Neuron (in vitro differentiated cells): ENCODE measurements around the gene RBFOX1.

ENCODE experiments used
- H2AFZ ChIP-seq: one replicate; pipeline ENCODE4 v1.6.1; 2013; ENCODE audit warnings: low read depth, mild to moderate bottlenecking, inconsistent platforms, low read length, moderate library complexity
- H3K27me3 ChIP-seq: one replicate; pipeline ENCODE4 v1.6.1; 2013; ENCODE audit warnings: low read length; ENCODE audit not compliant: insufficient read depth
- H3K36me3 ChIP-seq: one replicate; pipeline ENCODE4 v1.6.1; 2013; ENCODE audit warnings: low read length; ENCODE audit not compliant: insufficient read depth
- H3K4me1 ChIP-seq: one replicate; pipeline ENCODE4 v1.6.1; 2013; ENCODE audit warnings: low read length; ENCODE audit not compliant: insufficient read depth
- H3K4me3 ChIP-seq: 2 replicates; pipeline ENCODE4 v1.5.1; 2013; ENCODE audit warnings: mild to moderate bottlenecking, low read length, moderate library complexity
- H3K9me3 ChIP-seq: one replicate; pipeline ENCODE4 v1.6.1; 2013; ENCODE audit warnings: low read length

The RBFOX1 gene

GRCh38 chr16:7420843-7421242 lies 88.2 kb downstream of the RBFOX1 start:
- peaks cover 7% of the 10 kb centered on the region for H3K27me3 ChIP-seq
- no peaks in the 10 kb centered on the region for H3K9me3 ChIP-seq
- no peaks in the 10 kb centered on the region for H3K36me3 ChIP-seq
- no peak overlapping the region for H2AFZ ChIP-seq
- H3K4me1 ChIP-seq = no peaks in the 10 kb centered on the region
- no peak overlapping the region for H3K4me3 ChIP-seq

- Histone ChIP-seq H3K9me3 (no peaks in the 10 kb centered on the region), H2AFZ (no peak overlapping the region), H3K4me1 (no peaks in the 10 kb centered on the region), H3K27me3 (peaks cover 7% of the 10 kb centered on the region), H3K36me3 (no peaks in the 10 kb centered on the region), H3K4me3 (no peak overlapping the region)
Observed at GRCh38 chr16:7421578-7421977, 88.9 kb downstream of the RBFOX1 start.

GRCh38 chr16:7422036-7422888 lies 89.6 kb downstream of the RBFOX1 start:
- Histone ChIP-seq H3K27me3 (peaks cover 7% of the 10 kb centered on the region), H3K4me3 (no peak overlapping the region), H3K4me1 (no peaks in the 10 kb centered on the region), H3K36me3 (no peaks in the 10 kb centered on the region), H3K9me3 (no peaks in the 10 kb centered on the region), H2AFZ (no peak overlapping the region)

GRCh38 chr16:7423434-7424044 lies 90.9 kb downstream of the RBFOX1 start:
- Histone ChIP-seq H3K4me3 (no peak overlapping the region), H3K36me3 (no peaks in the 10 kb centered on the region), H3K27me3 (peaks cover 7% of the 10 kb centered on the region), H3K9me3 (no peaks in the 10 kb centered on the region), H3K4me1 (no peaks in the 10 kb centered on the region), H2AFZ (no peak overlapping the region)

DNA sequence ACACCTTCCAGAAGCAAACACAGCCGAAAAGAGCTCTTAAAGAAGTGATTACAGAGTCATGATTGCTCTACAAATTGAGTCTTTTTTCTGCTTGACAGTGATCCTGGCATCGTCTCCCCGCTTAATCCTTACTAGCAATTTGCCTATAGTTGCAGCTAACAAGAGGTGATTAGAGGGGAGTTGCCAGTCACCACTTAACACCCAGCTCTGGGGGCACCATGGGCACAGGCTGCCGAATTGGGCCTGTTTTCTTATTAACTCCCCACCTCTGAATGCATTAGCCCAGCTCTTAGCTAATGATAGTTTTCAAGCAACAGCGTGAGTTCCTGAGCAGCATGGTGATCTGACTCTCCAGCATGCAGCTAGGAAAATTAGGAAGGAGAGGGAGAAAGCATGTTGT lies 93.5 kb downstream of the RBFOX1 start:
- Histone ChIP-seq H3K4me3 (no peak overlapping the region), H3K36me3 (no peaks in the 10 kb centered on the region), H2AFZ (no peak overlapping the region), H3K9me3 (no peaks in the 10 kb centered on the region), H3K27me3 (no peaks in the 10 kb centered on the region), H3K4me1 (no peaks in the 10 kb centered on the region)

DNA sequence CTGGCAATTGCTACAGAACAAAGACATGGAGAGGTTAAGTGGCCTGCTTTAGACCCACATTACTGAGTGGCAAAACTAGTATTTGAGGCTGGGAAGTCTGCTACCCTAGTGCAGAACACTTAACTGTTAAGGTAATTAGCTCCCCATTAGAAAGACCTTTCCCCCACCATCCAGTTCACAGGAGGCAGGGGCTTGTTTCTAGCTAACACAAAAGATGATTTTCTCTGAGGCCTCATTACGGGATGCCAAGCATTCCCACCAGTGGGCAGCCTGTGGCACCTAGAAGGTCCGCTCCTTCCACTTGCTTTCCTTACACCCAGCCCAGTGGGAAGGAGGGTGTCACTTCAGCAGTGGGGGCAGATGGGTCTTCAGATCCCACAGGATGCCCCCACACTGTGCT lies 99.1 kb downstream of the RBFOX1 start:
- Histone ChIP-seq H2AFZ (no peak overlapping the region), H3K36me3 (no peaks in the 10 kb centered on the region), H3K27me3 (no peaks in the 10 kb centered on the region), H3K9me3 (no peaks in the 10 kb centered on the region), H3K4me3 (no peak overlapping the region), H3K4me1 (no peaks in the 10 kb centered on the region)

DNA sequence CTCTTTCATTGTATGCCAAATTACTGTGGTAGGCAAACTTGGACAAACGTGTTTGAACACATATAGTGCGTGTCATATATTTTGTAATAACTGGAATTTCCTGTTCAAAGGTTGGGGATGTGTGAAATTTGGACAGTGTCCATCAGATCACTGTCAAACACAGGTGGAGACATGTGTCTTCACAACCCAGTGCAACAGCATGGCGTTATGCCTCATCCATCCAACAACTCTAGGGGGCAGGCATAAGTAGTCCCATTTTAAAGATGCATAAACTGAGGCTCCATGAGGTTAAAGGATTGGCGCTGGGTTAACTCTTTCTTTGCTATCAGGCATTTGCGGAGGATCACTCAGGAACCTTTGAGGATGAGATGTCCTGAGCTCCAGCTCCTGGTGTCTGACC lies 103.7 kb downstream of the RBFOX1 start:
- H3K27me3 ChIP-seq = no peaks in the 10 kb centered on the region
- no peaks in the 10 kb centered on the region for H3K36me3 ChIP-seq
- no peaks in the 10 kb centered on the region for H3K9me3 ChIP-seq

DNA sequence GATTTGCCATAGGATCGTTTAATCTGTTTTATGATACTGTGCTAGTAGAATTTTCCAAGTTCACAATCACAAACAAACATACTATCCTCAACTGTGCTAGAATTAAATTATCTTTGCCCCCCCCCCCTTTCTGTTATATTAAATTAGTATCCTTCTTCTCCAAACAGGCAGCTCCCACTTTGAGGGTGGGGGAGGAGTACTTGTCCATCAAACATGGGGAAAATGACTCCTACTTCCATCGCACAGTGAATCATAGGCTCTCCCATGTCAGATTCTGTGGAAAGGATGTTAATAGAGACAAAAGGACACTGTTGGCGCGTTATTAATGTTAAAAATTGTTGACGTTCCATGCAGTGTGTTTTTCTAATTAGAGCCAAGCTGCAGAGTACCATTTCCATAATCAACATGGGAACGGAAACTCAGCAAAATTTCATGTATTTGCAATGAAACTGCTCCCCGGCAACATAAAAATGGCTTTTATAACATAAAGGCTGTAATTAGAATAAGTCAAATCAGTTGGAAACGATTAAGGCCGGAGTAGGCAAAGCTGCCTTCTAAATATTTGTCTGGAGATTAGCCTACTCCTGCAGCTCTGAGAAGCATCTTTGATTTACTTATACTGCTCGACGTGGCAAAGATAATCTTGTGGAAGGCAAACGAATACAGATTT lies 104.6 kb downstream of the RBFOX1 start:
- H2AFZ ChIP-seq = no peak overlapping the region
- no peaks in the 10 kb centered on the region for H3K9me3 ChIP-seq
- H3K4me1 ChIP-seq = no peaks in the 10 kb centered on the region
- H3K4me3 ChIP-seq = no peak overlapping the region
- H3K27me3 ChIP-seq = no peaks in the 10 kb centered on the region
- no peaks in the 10 kb centered on the region for H3K36me3 ChIP-seq

More for the DNA sequence above, 103.7 kb downstream of the RBFOX1 start:
- Histone ChIP-seq H3K4me3 (no peak overlapping the region), H2AFZ (no peak overlapping the region), H3K4me1 (no peaks in the 10 kb centered on the region)

- no peaks in the 10 kb centered on the region for H3K4me1 ChIP-seq
- H3K36me3 ChIP-seq = no peaks in the 10 kb centered on the region
- H2AFZ ChIP-seq = no peak overlapping the region
- H3K4me3 ChIP-seq = no peak overlapping the region
- no peaks in the 10 kb centered on the region for H3K27me3 ChIP-seq
- no peaks in the 10 kb centered on the region for H3K9me3 ChIP-seq
Observed at GRCh38 chr16:7437843-7438242, 105.2 kb downstream of the RBFOX1 start.

- Histone ChIP-seq H3K4me1 (no peaks in the 10 kb centered on the region), H3K36me3 (no peaks in the 10 kb centered on the region), H3K9me3 (no peaks in the 10 kb centered on the region), H2AFZ (no peak overlapping the region), H3K27me3 (no peaks in the 10 kb centered on the region), H3K4me3 (no peak overlapping the region)
Observed at GRCh38 chr16:7438601-7439000, 106.0 kb downstream of the RBFOX1 start.

GRCh38 chr16:7439518-7439917 lies 106.9 kb downstream of the RBFOX1 start:
- no peak overlapping the region for H3K4me3 ChIP-seq
- no peaks in the 10 kb centered on the region for H3K9me3 ChIP-seq
- H3K4me1 ChIP-seq = no peaks in the 10 kb centered on the region
- no peaks in the 10 kb centered on the region for H3K27me3 ChIP-seq
- H3K36me3 ChIP-seq = no peaks in the 10 kb centered on the region
- H2AFZ ChIP-seq = no peak overlapping the region

DNA sequence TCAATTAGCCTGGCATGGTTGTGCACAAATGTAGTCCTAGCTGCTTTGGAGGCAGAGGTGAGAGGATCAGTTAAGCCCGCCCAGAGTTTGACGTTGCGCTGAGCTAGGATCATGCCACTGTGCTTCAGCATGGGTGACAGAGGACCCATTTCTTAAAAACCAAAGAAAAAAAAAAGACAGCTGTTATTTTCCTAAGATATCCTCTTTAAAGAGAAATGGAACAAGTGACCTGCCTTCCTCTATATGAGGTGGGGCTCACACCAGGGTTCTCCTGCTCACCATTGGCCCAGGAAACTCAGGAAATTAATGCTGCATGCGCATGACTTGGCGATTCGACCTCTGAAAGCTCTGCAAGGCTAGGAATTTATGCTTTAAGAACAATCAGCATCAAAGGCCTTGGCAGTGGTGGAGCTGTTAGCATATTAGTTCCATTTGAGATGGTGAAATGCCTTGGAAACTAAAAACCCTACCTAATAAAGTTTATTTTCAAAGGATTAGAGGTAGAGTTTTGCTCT lies 108.3 kb downstream of the RBFOX1 start:
- Histone ChIP-seq H3K9me3 (no peaks in the 10 kb centered on the region), H3K4me3 (no peak overlapping the region), H3K4me1 (no peaks in the 10 kb centered on the region), H2AFZ (no peak overlapping the region), H3K36me3 (no peaks in the 10 kb centered on the region), H3K27me3 (no peaks in the 10 kb centered on the region)

DNA sequence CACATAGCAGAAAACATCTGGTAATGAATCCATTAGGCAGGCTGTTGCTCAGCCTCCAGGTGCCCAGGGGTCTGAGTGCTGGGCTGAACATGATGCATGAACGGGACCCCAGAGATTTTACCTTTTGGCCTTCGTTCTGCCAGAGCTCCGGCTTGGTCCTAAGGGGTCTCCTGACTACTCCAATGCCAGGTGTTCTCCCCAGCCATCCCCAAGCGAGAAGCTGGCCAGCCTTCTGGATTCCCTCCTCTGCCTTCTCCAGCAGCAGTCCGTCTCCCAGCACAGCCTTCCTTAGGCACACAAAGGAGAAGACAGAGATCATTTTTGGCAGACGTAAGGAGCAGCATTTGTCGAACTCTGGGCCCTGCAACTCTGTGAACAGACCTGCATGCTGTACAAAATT lies 109.4 kb downstream of the RBFOX1 start:
- no peaks in the 10 kb centered on the region for H3K4me1 ChIP-seq

More for the DNA sequence above, 109.4 kb downstream of the RBFOX1 start:
- H3K36me3 ChIP-seq = no peaks in the 10 kb centered on the region
- H2AFZ ChIP-seq = no peak overlapping the region
- no peak overlapping the region for H3K4me3 ChIP-seq
- no peaks in the 10 kb centered on the region for H3K27me3 ChIP-seq
- no peaks in the 10 kb centered on the region for H3K9me3 ChIP-seq
